Measurements from ENCODE around the gene SPOUT1.
"Not testable (repeated sequence)": the region's sequence is repeated elsewhere in the genome, so short reads cannot be mapped to it uniquely, and the experiment has no call there.

The SPOUT1 gene

DNA sequence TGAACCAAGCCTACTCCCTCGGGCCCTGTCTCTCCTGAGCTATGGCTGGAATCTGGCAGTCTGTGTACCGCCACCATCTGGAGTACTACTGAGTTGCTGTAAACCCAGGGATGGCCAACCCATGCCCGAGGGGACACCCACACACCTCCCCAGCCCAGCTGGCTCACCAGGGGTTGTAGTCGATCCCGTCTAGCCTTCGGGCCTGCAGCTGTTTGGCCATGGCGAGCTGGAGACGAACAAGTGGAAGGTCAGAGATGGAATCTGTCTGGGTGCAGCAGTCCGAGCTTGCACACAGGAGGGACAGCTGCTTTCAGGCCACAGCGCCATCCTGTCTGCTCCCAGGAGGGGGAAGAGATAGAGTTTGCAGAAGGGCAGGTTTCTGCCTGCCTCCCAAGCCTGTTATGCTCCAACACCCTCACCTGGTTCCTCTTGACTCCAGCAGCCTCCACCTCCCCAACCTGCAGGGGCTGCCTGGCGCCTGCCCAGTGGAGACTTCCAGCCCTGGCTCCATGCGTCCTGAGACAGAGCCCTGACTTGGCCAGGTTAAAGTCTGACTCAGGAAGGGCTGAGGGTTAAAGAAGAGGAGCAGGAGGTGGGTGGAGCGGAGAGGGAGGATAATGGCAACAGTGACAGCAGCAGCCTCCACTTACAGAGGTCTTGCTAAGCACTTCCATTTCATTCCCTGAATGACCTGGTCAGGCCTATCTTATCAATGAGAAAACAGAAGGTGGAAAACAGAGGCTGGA is 15.8 kb upstream of the SPOUT1 start:
- DNase-seq (ENCODE audit: insufficient read length, low spot score) (peak; percentile 52), FAIRE-seq (no peak)
- TF ChIP-seq, protein P1, sequence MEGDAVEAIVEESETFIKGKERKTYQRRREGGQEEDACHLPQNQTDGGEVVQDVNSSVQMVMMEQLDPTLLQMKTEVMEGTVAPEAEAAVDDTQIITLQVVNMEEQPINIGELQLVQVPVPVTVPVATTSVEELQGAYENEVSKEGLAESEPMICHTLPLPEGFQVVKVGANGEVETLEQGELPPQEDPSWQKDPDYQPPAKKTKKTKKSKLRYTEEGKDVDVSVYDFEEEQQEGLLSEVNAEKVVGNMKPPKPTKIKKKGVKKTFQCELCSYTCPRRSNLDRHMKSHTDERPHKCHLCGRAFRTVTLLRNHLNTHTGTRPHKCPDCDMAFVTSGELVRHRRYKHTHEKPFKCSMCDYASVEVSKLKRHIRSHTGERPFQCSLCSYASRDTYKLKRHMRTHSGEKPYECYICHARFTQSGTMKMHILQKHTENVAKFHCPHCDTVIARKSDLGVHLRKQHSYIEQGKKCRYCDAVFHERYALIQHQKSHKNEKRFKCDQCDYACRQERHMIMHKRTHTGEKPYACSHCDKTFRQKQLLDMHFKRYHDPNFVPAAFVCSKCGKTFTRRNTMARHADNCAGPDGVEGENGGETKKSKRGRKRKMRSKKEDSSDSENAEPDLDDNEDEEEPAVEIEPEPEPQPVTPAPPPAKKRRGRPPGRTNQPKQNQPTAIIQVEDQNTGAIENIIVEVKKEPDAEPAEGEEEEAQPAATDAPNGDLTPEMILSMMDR (IDR thresholded peaks at IDR 0.05; ENCODE audit: insufficient read depth, missing control alignments), result peak; percentile 4

DNA sequence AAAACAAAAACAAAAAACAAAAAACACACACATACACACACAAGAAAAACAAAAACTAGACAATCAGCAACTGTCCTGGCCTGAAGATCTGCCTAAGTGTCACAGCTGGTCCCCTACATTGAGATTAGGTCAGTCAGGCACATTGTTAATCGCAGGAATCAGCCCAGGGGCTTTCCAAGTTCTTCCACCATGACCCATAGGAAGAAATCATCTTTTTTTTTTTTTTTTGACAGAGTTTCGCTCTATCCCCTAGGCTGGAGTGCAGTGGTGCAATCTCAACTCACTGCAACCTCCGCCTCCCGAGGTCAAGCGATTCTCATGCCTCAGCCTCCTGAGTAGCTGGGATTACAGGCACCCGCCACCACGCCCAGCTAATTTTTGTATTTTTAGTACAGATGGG is 13.6 kb upstream of the SPOUT1 start:
- FAIRE-seq; DNase-seq (ENCODE audit: insufficient read length, low spot score): not testable (repeated sequence)

DNA sequence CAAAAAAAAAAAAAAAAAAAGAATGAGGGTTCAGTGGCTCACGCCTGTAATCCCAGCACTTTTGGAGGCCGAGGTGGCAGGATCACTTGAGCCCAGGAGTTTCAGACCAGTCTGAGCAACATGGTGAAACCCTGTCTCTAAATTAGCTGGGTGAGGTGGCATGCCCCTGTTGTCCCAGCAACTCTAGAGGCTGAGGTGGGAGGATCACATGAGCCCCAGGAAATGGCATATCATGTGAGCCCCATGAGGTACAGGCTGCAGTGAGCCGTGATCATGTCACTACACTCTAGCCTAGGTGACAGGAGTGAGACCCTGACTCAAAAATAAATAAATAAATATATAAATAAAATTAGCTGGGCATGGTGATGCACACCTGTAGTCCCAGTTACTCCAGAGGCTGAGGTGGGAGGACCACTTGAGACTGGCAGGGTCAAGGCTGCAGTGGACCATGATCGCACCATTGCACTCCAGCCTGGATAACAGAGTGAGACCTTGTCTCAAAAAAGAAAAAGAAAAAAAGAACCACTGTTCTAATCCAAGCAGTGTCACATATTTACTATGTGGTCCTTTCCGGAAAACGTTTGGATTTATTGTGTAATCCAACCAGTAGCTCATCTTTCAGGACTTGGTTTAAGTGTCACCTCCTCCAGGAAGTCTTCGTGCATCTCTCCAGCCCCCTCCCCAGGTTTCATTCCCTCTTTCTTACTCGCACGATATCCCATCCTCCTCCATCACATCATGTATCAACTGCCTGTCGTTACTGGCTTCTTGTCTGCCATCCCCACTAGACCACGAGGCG is 12.3 kb upstream of the SPOUT1 start:
- TF ChIP-seq, protein P1 (IDR thresholded peaks at IDR 0.05; ENCODE audit: insufficient read depth, missing control alignments), result no peak
- FAIRE-seq (no peak), DNase-seq (ENCODE audit: insufficient read length, low spot score) (no peak)

DNA sequence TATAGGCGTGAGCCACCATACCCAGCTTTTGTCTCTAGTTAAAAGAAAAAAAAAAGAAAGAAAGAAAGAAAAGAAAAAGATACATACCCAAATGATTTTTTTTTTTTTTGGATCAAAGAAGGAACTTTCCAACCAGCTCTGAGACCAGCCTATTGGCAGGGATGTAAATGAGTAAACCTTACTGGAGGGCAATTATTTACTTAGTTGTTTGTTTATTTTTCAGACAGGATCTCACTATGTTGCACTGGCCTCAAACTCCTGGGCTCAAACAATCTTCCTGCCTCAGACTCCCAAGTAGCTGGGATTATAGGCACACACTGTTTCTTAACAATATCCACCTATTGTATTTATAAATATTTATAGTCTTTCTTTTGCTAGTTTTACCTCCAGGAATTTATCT is 10.9 kb upstream of the SPOUT1 start:
- FAIRE-seq, result no peak
- TF ChIP-seq, protein P1 (IDR thresholded peaks at IDR 0.05; ENCODE audit: insufficient read depth, missing control alignments), result no peak

GRCh38 chr9:128838338-128838737 is 8.7 kb upstream of the SPOUT1 start:
- TF ChIP-seq, protein P1 (IDR thresholded peaks at IDR 0.05; ENCODE audit: insufficient read depth, missing control alignments), result no peak
- no peak for DNase-seq (ENCODE audit: insufficient read length, low spot score)
- FAIRE-seq, result no peak

More for the DNA sequence above, 10.9 kb upstream of the SPOUT1 start:
- DNase-seq (ENCODE audit: insufficient read length, low spot score), result no peak

GRCh38 chr9:128836509-128837145 is 7.0 kb upstream of the SPOUT1 start:
- FAIRE-seq (no peak), DNase-seq (ENCODE audit: insufficient read length, low spot score) (no peak)
- TF ChIP-seq, protein P1 (IDR thresholded peaks at IDR 0.05; ENCODE audit: insufficient read depth, missing control alignments), result no peak
